HG03280 (cell line): ENCODE measurements around the gene LILRA5.
"Not testable (repeated sequence)": the region's sequence is repeated elsewhere in the genome, so short reads cannot be mapped to it uniquely, and the experiment has no call there.

Experiments used
- ATAC-seq: cut with Tn5 transposase; IDR thresholded peaks from one replicate; pipeline ENCODE4 v1.9.1; 2021; ENCODE audit warnings: mild to moderate bottlenecking, moderate library complexity; ENCODE audit not compliant: unreplicated experiment

The LILRA5 gene

GRCh38 chr19:54312436-54313377 is at the start of gene LILRA5:
Gene LILRA5, minus strand, starts transcription at chr19:54313166. Its CDS starts 147 bp downstream, at chr19:54313019.
- ATAC-seq = no peak

GRCh38 chr19:54361680-54362422 is 48.9 kb upstream of the LILRA5 start:
- ATAC-seq = not testable (repeated sequence)

GRCh38 chr19:54359149-54359820 is 46.3 kb upstream of the LILRA5 start:
- peak; percentile 62 for ATAC-seq

- ATAC-seq = no peak
Observed at GRCh38 chr19:54357381-54357780, 44.4 kb upstream of the LILRA5 start.

- ATAC-seq = no peak
Observed at GRCh38 chr19:54356444-54357056, 43.6 kb upstream of the LILRA5 start.

GRCh38 chr19:54355675-54356074 is 42.7 kb upstream of the LILRA5 start:
- ATAC-seq = no peak

- no peak for ATAC-seq
Observed at GRCh38 chr19:54354761-54355160, 41.8 kb upstream of the LILRA5 start.

- ATAC-seq = no peak
Observed at GRCh38 chr19:54352546-54352945, 39.6 kb upstream of the LILRA5 start.

GRCh38 chr19:54352041-54352440 is 39.1 kb upstream of the LILRA5 start:
- no peak for ATAC-seq

- no peak for ATAC-seq
Observed at GRCh38 chr19:54351474-54351873, 38.5 kb upstream of the LILRA5 start.

GRCh38 chr19:54345938-54346386 is 33.0 kb upstream of the LILRA5 start:
- no peak for ATAC-seq

GRCh38 chr19:54343868-54344267 is 30.9 kb upstream of the LILRA5 start:
- no peak for ATAC-seq

GRCh38 chr19:54341295-54341694 is 28.3 kb upstream of the LILRA5 start:
- ATAC-seq = no peak

GRCh38 chr19:54339646-54340358 is 26.8 kb upstream of the LILRA5 start:
- ATAC-seq = no peak

GRCh38 chr19:54338521-54338920 is 25.6 kb upstream of the LILRA5 start:
- ATAC-seq = no peak

GRCh38 chr19:54337858-54338230 is 24.9 kb upstream of the LILRA5 start:
- no peak for ATAC-seq

- no peak for ATAC-seq
Observed at GRCh38 chr19:54336893-54337857, 24.2 kb upstream of the LILRA5 start.

GRCh38 chr19:54335979-54336892 is 23.3 kb upstream of the LILRA5 start:
- no peak for ATAC-seq
